Measurements from ENCODE around the gene HELQ.
"Not testable (repeated sequence)": the region's sequence is repeated elsewhere in the genome, so short reads cannot be mapped to it uniquely, and the experiment has no call there.

The HELQ gene

DNA sequence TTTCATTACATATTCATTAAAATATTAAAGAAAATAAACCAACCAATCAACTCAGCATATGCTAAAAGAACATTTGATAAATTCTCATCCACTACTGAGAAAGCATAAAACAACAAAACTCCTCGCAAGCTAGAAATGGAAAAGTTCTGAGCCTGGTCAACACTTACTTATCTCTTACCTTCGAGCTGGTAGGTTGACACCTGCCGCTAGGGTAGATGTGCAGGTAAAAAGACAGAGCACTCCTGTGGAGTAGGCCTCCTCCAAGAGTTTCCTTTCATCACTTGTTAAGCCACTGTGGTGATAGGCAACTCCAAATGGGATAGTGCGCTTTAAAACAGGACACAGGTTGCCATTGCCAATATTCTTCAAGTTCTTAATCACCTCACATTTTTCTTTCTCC, 18.9 kb downstream of the HELQ start:
- DNase-seq (ENCODE audit: extremely low read depth in 1 of 2, low read depth in 1 of 2), result no peak

DNA sequence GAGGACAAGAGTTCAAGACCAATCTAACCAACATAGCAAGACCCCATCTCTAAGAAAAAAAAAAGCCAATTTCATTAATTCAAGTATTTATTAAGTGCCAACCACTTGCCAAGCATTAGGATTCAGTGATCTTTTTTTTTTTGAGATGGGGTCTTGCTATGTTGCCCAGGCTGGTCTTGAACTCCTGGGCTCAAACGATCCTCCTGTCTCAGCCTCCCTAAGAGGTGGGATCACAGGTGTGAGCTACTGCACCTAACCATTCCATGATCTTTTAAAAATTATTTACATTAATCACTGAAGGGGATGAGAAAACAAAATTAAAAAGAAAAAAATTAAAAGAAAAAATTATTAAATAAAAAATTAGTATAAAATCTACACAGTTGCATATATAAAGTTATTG, 24.4 kb downstream of the HELQ start:
- no peak for DNase-seq (ENCODE audit: extremely low read depth in 1 of 2, low read depth in 1 of 2)

DNA sequence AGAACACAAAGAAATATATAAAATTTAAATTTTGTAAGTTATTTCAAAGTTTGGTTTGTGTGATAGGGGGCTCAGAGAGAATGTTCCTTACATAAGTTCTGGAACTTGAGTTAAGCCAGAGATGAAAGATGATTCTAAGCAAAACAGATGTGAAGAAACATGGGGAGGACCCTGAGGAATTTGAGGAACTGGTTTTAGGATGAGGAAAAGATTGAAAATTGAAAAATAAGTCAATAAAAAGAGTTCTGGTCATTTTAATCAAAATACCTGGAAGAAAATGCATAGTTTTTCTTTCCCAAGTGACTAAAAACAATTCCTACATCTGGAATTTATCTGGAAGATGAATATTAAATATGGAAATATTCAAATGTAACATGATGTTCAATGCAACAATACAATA, 37.4 kb downstream of the HELQ start:
- DNase-seq (ENCODE audit: extremely low read depth in 1 of 2, low read depth in 1 of 2), result no peak

DNA sequence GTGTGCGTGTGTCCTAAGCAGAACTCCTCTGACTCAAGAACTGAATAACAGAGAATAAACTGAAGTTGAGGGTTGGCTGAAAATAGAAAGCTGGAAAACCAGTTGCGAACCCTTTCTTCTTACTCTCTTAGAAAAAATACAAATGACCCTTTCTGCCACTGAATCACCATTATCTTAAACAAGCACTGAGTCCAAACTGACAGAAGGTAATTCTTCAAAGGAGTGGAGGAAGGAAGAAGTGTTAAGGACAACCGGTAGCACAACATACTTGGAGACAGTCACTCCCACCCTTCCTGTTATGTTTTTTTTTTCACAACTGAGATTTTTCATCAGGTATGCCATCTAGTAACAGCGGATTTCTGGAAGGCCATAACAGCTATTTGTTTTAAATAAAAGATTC, 38.1 kb downstream of the HELQ start:
- no peak for DNase-seq (ENCODE audit: extremely low read depth in 1 of 2, low read depth in 1 of 2)

DNA sequence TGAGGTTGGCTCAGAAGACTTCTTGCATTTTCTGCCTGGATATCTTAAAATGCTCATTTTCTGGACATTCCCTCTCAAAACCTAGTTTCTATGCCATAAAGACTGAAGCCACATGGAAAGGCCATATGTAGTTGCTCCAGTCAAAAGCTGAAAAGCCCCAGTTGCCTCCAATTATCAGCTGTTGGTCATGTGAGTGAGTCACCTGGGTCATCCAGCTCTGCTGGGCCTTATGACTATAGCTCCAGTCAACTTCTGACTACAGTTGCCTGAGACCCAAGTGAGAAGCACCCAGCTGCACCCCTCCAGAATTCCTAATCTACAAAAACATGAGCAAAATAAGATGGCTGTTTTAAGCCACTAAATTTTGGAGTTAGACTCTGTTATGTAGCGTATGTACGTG, 41.9 kb downstream of the HELQ start:
- no peak for DNase-seq (ENCODE audit: extremely low read depth in 1 of 2, low read depth in 1 of 2)

DNA sequence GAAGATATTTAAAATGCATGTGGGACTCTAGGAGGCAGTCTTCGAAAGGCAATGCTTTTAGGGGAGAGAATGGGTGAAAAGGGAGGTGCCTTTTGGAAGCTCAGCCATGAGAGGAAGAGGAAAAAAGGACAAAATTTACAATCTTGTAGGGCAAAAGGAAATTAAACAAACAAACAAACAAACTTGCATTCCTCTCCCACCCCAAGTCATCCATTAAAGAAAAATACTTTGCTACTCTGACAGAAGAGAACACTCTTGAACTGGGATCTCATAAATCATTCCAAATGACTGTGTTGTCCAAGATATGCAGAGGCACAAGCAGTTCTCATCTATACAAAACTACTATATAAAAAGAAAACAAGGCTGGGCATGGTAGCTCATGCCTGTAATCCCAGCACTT, 46.7 kb downstream of the HELQ start:
- no peak for DNase-seq (ENCODE audit: extremely low read depth in 1 of 2, low read depth in 1 of 2)

DNA sequence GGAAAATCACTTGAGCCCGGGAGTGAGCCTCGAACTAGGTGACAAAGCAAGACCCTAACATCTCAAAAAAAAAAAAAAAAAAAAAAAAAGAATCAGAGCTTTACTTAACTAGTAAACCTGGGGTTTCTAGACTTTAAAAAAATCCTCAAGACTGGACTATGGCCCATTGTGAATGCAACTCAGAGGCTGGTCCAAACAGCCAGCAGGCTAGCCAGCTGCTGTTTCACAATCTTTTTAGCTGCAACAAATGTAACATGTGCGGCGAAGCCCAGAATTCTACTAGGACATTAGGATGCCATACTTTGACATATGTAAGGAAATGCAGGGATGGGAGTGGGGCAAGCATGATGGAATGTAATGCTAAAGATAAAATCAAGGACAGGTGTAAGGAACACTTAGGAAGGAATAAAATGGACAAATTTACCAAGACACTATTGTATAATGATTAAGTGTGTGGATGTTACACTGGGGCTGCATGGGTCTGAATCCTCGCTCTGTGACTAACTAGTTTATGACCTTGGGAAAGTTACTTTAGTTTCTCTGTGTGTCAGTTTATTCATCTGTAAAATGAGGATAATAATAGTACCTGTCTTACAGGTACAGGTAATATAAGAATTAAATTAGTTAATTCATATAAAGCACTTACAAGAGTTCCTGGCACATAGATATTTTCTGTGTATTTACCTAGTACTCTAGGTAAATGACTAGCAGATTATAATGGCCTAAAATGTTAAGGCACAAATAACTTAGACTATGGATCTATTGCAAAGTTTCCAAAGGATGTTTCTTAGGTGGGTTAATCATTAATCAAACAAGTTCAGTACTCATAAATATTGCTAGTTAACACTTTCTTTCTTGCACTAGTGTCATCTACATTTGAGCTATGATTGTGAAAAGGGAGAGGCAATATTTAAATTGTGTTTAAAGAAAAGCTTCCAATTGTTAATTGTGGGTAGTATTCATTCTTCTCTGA, 49.5 kb downstream of the HELQ start:
- DNase-seq (ENCODE audit: extremely low read depth in 1 of 2, low read depth in 1 of 2), result no peak

DNA sequence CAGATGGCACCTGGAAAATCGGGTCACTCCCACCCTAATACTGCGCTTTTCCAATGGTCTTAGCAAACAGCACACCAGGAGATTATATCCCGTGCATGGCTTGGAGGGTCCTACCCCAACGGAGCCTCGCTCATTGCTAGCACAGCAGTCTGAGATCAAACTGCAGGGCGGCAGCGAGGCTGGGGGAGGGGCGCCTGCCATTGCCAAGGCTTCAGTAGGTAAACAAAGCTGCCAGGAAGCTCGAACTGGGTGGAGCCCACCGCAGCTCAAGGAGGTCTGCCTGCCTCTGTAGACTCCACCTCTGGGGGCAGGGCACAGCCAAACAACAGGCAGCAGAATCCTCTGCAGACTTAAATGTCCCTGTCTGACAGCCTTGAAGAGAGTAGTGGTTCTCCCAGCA, 57.5 kb downstream of the HELQ start:
- not testable (repeated sequence) for DNase-seq (ENCODE audit: extremely low read depth in 1 of 2, low read depth in 1 of 2)

DNA sequence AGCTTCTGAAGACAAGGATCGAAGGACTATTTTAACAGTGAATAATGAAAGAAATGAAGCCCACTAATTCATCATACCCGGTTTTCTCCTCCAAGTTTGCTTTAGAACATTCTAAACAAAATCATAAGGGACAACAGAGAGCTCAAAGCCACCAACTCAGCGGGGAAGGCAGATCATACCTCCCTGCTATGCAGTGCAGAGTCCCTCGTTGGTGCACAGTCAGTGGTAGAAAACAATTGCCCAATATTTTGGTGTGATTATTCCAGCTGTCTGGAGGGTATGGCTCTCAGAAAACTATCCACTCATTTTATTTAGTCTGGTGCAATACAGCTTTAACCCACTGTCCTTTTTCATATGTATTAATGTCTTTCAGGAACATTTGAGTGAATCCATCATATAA, 61.7 kb downstream of the HELQ start:
- DNase-seq (ENCODE audit: extremely low read depth in 1 of 2, low read depth in 1 of 2), result no peak

DNA sequence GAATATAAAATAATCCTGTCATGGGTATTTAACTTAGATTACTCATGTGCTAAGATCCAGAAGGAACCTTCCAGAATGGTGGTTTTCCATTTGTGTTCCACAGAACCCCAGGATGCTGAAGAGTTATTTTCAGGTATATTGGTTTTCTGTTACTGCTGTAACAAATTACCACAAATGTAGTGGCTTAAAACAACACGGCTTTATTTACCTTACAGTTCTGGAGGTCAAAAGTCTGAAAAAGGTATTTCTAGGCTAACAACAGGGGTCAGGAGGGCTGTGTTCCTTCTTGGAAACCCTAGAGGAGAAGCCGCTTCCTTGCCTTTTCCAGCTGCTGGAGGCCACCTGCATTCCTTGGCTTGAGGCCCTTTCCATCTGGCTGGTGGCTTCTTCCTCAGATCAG, 63.1 kb downstream of the HELQ start:
- DNase-seq (ENCODE audit: extremely low read depth in 1 of 2, low read depth in 1 of 2), result no peak

DNA sequence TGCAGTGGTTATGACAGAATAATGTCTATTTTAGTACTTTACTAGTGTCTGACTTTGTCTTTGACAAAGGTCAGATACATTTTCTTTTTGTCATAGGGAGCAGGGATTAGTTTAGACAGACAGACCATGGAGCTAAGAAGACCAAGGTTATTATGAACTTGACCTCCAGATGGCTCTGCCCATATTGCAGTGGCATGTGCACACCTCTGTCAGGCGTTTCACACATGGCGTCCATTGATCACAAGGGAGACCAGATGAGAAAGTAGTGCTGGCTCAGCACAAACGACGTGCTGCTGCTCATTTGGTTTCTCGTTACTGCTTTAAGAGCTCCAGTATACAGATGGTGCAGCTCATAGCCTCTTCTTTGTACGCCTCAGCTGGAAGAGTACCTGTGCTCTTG, 64.7 kb downstream of the HELQ start:
- DNase-seq (ENCODE audit: extremely low read depth in 1 of 2, low read depth in 1 of 2), result no peak

DNA sequence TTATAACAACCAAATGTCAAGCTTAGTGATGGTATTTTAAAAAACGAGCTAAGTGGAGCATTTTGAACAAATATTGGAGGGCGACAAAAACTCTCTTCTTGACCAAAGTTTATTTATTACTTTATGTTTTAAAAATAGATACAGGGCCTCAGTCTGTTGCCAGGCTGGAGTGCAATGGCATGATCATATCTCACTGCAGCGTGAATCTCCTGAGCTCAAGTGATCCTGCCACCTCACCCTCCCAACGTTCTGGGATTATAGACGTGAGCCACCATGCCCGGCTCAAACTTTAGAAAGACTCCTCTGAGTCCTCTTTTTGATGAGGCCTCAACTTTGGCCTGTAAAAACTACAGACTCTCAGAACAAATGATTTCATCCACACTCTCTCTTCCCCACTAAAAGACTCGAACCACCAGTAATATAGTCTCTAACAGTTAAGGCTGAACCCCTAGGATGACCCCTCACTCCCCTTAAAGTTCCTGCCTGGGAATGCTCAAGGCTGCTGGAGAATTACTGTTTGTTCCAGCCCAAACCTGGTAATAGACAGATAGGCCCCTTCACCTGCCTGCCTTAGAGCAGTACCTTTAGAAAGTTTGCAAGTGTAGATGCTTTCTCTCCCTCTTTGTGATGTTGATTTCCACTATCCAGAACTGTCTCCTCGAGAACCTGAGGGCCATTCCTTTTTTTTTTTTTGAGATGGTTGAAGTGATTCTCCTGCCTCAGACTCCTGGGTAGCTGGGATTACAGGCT, 65.7 kb downstream of the HELQ start:
- DNase-seq (ENCODE audit: extremely low read depth in 1 of 2, low read depth in 1 of 2), result no peak

DNA sequence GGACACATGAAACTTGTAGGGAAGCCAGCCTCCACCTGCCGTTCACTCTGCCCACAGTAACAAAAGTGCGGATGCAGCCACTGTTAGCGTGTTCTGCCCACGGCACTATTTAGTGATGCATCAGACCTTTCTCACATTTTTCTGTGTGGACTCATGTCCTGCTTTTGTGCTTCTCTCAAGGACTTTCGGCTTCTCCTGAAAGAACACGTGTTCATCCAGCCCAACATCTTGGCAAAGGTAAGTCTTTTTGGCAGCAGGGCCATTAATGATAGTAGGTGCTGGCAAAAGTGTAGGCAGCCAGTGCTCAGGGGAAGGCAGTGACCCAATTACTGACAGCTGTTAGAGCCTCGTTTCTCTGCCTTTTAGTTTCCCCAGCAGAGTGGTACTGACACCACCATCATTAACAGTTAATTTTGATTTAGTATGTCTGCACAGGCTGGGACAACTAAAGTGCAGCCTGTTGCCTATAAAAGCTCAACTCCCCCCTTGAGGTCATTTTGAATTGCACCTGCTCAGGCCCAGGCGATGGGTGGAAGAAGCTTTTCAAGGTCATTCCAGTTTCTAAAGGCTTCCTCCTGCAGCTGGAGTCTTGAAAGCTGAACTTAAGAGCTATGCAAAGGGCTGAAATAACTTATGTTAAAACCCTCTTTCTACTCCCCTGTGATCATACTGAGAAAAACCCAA, 66.4 kb downstream of the HELQ start:
- no peak for DNase-seq (ENCODE audit: extremely low read depth in 1 of 2, low read depth in 1 of 2)

DNA sequence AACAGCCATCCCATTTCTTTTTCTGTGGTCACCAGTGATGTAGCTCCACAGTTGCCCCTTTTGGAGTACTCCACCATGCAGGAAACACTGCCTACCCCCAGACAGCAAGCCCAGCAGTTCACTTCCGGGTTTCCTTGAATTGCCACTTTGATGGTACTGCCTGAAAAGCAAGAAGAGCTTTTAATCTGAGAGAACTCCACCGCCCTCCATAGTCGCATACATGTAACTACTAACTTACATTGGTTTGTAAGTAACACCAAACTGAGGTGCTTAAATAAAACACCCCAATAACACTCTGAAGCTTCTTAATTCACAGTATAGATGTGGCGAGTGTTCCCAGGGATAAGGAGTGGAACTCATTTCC, 67.3 kb downstream of the HELQ start:
- no peak for DNase-seq (ENCODE audit: extremely low read depth in 1 of 2, low read depth in 1 of 2)

DNA sequence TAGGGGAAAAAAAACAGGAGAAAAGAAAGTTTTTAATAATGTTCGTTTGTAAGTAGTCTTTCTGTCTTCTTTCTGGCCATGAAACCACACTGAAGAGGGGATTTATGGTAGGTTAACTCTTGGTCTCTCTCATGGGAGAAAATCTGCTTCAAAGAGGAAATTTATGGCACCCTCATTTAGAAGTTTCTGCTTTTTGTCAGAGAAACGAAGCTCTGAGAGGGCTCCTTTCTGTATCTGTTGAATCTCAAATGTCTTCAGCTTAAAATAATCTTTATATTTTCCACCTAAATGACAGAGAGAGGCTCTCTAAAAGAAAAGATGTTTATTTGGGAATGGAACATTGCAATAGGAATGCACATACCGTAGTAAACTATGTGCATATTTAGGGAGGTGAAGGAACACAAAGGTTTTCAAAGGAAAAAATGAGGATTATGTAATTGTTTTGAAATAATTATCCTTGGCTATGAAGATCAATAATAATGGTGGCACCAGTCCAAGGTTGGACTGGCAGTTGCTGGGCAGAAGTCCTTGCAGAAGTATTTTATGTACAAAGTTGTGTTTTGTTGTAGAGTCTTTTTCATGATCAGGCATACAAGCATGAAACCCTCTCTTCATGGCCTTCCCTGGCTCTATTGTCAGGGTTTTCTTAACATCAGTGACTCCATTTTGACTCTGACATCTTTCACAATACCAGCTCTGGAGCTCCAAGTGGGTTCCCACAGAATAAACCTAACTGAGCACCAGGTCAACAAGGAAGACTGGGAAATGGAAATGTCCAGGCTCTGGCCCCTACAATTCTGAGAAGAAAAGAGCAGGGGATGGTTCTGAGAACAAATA, 67.9 kb downstream of the HELQ start:
- DNase-seq (ENCODE audit: extremely low read depth in 1 of 2, low read depth in 1 of 2), result no peak

DNA sequence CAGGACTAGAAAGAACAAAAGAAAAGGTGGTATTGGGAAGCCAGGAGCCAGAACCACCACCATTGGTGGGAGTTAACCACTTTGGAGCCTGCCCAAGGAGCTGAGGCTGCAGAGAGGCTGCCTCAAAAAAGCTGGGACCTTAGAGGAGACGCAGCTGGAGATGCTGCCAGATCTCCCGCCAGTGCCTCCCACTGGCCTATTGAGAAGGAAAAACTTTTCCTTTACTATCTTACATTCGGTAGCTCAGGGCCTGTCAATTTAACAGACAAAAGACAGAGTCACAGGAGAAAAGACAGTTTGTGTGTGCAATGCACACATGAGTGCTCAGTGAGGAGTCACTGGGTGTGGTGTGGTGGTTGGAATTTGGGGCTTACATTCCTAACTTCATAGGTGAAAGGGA, 68.6 kb downstream of the HELQ start:
- no peak for DNase-seq (ENCODE audit: extremely low read depth in 1 of 2, low read depth in 1 of 2)

DNA sequence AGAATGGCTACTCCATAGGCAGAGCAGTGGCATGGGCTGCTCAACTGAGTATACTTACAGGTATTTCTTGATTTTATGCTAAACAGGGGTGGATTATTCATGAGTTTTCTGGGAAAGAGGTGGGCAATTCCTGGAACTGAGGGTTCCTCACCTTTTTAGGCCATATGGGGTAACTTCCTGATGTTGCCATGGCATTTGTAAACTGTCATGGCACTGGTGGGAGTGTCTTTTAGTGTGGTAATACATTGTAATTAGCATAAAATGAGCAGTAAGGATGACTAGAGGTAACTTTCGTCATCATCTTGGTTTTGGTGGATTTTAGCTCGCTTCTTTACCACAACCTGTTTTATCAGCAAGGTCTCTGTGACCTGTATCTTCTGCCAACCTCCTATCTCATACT, 72.8 kb downstream of the HELQ start:
- DNase-seq (ENCODE audit: extremely low read depth in 1 of 2, low read depth in 1 of 2), result no peak

DNA sequence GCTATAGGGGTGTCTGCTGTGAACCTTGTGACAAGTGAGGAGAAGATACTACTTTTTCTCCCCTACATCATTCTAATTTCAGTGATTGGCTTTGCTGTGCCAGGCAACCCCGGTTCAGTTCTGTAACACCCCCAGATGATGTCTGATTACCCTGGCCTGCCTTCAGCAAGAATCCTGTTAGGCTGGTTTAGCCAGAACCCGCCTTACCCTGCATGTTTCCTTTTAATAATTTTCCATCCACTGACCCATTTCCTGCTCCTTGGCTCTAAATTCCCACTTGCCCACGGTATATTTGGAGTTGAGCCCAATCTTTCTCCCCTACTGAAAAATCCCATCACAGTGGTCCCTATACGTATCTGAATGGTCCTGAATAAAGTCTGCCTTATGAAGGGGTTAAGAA, 74.5 kb downstream of the HELQ start:
- DNase-seq (ENCODE audit: extremely low read depth in 1 of 2, low read depth in 1 of 2), result no peak

DNA sequence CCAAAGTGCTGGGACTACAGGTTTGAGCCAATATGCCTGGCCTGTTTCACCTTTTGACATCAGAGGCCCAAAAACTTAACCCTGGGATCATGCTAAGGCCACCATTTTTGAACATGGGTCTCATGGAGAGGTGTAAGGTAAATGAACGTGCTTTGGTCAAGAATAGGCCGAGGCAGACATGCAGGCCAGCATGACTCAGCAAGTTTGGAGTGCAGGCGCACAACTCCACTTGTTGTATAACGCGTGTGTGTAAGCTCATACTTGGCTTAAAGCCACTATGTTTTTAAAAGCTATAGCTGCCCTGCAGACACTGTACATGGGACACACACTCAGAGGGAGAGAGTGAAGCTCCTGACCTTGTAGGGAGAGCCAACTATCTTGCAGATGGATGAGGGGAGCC, 77.2 kb downstream of the HELQ start:
- no peak for DNase-seq (ENCODE audit: extremely low read depth in 1 of 2, low read depth in 1 of 2)

DNA sequence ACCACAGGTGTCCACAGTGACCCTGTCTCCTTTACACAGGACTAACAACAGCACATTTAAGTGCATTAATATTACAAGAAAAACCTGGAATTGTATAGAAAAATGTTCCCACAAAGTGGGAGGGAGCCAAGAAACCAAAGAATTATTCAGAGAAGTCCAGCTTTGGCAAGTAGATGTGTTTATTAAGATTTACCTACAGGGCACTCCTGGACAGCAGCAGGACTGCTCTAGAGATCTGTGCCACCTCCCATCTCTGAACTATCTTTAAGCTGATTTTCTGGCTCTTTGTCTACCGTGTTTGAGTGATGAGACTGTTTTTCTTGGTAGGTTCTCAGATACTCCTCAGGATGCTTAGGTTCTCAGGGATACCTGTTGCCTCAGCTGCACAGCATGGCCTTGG, 82.7 kb downstream of the HELQ start:
- no peak for DNase-seq (ENCODE audit: extremely low read depth in 1 of 2, low read depth in 1 of 2)

DNA sequence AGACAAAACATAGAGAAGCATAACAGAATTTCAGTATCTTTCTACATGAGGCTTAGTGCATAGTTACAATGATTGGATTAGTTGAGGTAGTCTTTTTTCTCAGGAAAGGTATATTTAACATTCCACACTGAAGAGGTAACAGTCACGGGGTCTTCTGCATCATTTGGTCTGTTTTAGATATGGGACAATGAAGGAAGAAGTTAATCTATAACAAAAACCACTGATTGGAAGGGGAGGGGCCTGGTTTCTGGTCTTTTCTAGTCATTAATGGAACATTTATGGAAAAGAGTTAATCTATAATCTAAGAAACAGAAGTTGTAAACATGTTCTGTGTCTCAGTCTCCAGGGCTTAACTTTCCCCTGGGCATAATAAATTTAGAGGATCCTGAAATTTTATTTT, 83.7 kb downstream of the HELQ start:
- DNase-seq (ENCODE audit: extremely low read depth in 1 of 2, low read depth in 1 of 2), result no peak
